ENCODE measurements around the gene SEMA3A. TPM values are rescaled to one million over a fixed set of nuclear protein-coding genes. Genes with fewer than 3 reads are reported as not detected.

The SEMA3A gene
- total RNA-seq: 80.4 and 117 TPM in 2 replicates

DNA sequence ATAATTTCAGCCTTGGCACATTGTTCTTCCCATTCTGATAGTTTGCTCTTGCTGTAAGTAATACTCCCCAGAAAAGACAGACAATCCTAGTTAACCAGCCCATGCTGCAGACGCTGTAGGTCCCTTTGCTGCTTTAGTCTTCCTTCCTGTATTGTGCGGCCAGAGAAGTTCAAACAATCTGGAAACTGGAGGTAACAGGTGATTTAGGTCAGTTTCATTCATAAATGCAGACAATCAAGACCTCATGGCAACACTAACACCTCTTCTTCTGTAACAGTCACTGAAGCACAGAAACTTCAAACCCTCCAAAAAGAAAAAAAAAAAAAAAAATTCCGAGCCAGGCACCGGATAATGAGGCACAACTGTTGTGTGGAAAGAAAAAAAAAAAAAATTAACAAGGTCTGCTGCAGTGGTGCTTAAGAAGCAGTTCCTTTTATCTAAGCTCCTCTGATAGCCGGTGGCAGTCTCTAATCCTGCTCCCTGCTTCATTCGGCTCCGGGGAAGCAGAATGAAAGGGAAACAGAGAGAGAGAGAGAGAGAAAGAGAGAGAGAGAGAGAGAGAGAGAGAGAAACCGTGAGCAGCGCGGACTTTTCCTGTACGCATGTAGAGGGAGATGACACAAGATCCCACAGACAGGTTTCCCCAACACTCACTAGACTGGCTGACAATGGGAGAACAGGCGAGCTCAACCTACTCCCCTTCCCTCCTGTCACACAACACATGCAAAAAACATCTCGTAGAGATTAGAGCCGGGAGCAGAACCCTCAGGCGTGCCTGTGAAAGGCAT, at the start of gene SEMA3A:
SEMA3A (minus strand) TSS at position 306 of the 788 bp plus-strand sequence; CDS start at position 103, 203 bp downstream.

